ENCODE data around the gene IBA57.
A peak's percentile ranks its signal among the peaks of the same experiment; 100 is the strongest.

Gene IBA57

DNA sequence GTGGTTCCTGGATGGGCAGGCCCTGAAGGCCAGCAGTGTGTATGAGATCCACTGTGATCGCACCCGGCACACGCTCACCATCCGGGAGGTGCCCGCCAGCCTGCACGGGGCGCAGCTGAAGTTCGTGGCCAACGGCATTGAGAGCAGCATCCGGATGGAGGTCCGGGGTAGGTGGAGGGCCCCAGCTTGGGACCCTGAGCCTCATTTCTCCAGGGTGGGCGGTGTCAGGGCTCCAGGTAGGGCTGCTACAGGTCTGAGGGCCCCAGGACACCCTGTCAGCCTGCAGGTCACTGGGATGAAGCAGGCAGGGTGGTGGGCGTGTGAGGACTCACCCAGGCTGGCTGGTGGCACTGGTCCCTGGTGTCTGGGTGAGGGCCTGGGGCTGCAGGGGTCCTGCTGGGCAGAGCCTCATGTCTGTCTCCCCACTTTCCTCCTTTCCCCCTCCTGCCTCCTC is 50.1 kb downstream of the IBA57 start:
- DNase-seq, result no peak
- H3K9me3 ChIP-seq, result no peaks in the 10 kb centered on the region
- H3K4me3 ChIP-seq (ENCODE audit: low read depth, low read length), result no peak overlapping the region
- TF ChIP-seq, protein P1, sequence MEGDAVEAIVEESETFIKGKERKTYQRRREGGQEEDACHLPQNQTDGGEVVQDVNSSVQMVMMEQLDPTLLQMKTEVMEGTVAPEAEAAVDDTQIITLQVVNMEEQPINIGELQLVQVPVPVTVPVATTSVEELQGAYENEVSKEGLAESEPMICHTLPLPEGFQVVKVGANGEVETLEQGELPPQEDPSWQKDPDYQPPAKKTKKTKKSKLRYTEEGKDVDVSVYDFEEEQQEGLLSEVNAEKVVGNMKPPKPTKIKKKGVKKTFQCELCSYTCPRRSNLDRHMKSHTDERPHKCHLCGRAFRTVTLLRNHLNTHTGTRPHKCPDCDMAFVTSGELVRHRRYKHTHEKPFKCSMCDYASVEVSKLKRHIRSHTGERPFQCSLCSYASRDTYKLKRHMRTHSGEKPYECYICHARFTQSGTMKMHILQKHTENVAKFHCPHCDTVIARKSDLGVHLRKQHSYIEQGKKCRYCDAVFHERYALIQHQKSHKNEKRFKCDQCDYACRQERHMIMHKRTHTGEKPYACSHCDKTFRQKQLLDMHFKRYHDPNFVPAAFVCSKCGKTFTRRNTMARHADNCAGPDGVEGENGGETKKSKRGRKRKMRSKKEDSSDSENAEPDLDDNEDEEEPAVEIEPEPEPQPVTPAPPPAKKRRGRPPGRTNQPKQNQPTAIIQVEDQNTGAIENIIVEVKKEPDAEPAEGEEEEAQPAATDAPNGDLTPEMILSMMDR (IDR thresholded peaks at IDR 0.05; ENCODE audit: low read depth, low read length), result no peak
- H3K36me3 ChIP-seq, result no peaks in the 10 kb centered on the region
- H3K4me1 ChIP-seq, result peaks cover 4% of the 10 kb centered on the region; the same call in 1 of the 2 replicates
- H3K27me3 ChIP-seq, result no peaks in the 10 kb centered on the region

DNA sequence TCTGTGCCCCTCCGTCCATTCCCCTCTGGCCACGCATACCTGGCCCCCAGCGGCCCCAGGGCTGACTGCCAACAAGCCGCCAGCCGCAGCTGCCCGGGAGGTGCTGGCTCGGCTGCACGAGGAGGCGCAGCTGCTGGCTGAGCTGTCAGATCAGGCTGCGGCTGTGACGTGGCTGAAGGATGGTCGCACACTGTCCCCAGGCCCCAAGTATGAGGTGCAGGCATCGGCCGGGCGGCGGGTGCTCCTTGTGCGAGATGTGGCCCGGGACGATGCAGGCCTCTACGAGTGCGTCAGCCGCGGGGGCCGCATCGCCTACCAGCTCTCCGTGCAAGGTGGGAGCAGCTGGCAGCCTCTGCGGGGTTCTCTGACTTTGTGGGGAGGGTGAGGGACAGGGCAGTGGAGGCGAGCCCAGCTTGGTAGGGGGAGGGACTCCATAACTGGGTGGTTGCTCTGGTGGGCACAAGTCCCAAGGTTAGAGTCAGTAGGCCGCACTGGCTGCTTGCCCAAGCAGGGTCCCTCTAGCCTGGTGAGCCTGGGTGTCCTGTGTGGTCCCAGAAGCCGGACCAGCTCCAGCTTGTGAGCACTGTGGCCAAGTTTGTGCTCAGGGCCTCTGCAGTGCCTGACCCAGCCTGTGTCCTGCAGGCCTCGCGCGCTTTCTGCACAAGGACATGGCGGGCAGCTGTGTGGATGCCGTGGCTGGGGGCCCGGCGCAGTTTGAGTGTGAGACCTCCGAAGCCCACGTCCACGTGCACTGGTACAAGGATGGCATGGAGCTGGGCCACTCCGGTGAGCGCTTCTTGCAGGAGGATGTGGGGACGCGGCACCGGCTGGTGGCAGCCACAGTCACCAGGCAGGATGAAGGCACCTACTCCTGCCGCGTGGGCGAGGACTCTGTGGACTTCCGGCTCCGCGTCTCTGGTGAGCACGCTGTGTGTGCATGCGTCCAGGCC is 51.0 kb downstream of the IBA57 start:
- Histone ChIP-seq H3K36me3 (no peaks in the 10 kb centered on the region), H3K27me3 (no peaks in the 10 kb centered on the region), H3K9me3 (no peaks in the 10 kb centered on the region), H3K4me3 (ENCODE audit: low read depth, low read length) (no peak overlapping the region), H3K4me1 (peaks cover 4% of the 10 kb centered on the region; the same call in 1 of the 2 replicates)
- peak; percentile 49 for DNase-seq
- TF ChIP-seq, protein P1 (IDR thresholded peaks at IDR 0.05; ENCODE audit: low read depth, low read length), result no peak

DNA sequence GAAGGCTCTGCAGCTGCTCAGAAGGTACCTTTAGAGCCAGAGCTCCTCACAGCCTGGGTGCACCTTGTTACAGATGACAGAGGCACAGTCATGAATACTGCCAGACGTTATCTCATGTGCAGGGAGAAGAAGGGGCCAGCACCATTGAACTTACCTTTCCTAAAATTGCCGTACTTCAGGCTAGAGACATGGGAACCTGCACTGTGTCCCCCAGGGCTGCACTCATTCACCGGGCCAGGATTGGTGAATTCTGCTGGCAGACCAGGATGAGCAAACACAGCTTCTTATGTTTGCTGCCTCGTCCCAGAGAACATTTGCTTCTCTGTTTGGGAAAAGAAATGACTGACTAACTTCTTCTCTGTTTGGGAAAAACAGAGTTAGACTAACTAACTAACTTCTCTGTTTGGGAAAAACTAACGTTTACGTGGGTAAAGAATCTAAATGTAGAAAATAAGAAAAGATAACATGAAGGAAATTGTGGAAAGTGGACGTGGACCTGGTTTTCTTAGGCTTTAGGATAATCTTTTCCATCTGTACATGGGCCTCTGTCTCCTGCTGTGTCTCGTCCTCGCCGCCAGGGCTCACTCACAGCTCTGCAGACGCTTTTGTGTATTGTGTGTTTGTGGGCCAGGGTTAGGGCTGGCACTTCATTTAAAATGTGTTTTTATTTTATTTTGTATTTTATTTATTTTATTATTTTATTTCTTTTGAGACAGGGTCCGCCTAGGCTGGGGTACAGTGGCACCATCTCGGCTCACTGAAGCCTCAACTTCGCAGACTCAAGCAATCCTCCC is 52.1 kb downstream of the IBA57 start:
- Histone ChIP-seq H3K4me3 (ENCODE audit: low read depth, low read length) (no peak overlapping the region), H3K4me1 (peaks cover 4% of the 10 kb centered on the region; the same call in 1 of the 2 replicates), H3K9me3 (no peaks in the 10 kb centered on the region), H3K27me3 (no peaks in the 10 kb centered on the region), H3K36me3 (no peaks in the 10 kb centered on the region)
- no peak for DNase-seq
- TF ChIP-seq, protein P1 (IDR thresholded peaks at IDR 0.05; ENCODE audit: low read depth, low read length), result no peak

DNA sequence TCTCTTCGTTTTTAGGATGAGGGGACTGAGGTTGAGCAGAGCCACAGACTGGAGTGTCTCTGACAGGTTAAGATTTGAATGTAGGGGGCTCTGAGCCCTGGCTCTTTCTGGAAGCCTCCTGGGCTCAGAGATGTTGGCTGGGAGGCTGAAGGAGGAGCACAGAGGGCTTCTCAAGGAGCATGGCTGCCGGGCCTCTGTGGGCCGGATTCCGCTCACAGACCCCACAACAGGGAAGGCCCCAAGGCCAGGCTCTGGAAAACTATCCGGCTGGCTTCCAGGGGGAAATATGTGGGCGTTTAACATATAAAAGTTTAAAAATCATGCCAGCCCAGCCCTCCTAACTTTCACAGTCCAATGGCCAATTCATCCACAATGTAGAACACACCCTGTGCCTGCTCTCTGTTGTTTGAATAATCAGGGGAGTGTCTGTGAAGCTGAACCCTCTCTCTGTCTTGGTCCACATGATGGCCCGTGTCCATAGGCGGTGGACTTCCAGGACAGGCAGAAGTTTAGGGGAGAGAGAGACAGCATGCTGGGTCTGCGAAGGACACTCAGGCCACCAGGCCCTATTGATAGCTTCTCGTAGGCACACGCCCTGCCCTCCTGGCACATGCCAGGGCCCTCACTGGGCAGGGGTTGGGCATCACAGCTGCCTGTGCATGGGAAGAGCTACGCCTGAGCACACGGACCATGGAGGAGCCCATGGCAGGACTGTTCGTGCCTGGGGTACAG is 53.1 kb downstream of the IBA57 start:
- DNase-seq, result no peak
- H3K4me1 ChIP-seq, result peaks cover 4% of the 10 kb centered on the region; the same call in 1 of the 2 replicates
- H3K4me3 ChIP-seq (ENCODE audit: low read depth, low read length), result no peak overlapping the region
- no peaks in the 10 kb centered on the region for H3K36me3 ChIP-seq
- TF ChIP-seq, protein P1 (IDR thresholded peaks at IDR 0.05; ENCODE audit: low read depth, low read length), result no peak
- no peaks in the 10 kb centered on the region for H3K9me3 ChIP-seq
- no peaks in the 10 kb centered on the region for H3K27me3 ChIP-seq

DNA sequence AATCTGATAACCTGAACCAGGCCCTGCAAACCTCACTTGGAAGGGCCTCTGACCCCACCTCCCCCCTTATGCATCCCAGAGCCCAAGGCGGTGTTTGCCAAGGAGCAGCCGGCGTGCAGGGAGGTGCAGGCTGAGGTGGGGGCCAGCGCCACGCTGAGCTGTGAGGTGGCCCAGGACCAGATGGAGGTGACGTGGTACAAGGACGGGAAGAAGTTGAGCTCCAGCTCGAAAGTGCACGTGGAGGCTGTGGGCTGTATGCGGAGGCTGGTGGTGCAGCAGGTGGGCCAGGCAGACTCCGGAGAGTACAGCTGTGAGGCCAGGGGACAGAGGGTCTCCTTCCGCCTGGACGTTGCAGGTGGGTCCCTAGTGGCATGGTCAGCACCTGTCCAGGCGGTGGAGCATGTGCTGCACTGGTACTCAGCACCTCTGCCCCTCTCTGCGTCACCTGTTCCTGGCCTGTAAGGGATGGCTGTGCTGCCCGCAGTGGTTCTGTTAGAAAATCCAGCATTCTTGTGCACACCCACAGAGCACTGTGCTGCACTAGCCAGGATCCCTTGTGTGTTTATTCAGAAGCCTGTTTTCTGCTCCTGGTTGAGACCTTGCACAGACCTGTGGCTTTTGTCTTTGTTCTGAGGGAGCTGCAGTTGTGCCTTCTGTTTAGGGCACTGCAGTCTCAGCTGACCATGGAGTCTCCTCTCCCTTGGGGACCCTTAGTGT is 53.8 kb downstream of the IBA57 start:
- Histone ChIP-seq H3K4me1 (peaks cover 4% of the 10 kb centered on the region; the same call in 1 of the 2 replicates), H3K4me3 (ENCODE audit: low read depth, low read length) (no peak overlapping the region), H3K27me3 (no peaks in the 10 kb centered on the region), H3K36me3 (no peaks in the 10 kb centered on the region), H3K9me3 (no peaks in the 10 kb centered on the region)
- DNase-seq, result no peak
- TF ChIP-seq, protein P1 (IDR thresholded peaks at IDR 0.05; ENCODE audit: low read depth, low read length), result no peak
